Measurements from ENCODE around the gene LMX1B.

GRCh38 chr9:126682928-126683697, 69.4 kb downstream of the LMX1B start:
- TF ChIP-seq CTCF (conservative IDR thresholded peaks at IDR 0.05; ENCODE audit: low read depth, low read length) (no peak), EZH2 (IDR thresholded peaks at IDR 0.05; ENCODE audit: low read length, unreplicated experiment) (no peak), EZH2phosphoT487 (IDR thresholded peaks at IDR 0.05; ENCODE audit: borderline replicate concordance, low read length) (no peak)
